ENCODE data around the gene PTPRC.

PTPRC gene

DNA sequence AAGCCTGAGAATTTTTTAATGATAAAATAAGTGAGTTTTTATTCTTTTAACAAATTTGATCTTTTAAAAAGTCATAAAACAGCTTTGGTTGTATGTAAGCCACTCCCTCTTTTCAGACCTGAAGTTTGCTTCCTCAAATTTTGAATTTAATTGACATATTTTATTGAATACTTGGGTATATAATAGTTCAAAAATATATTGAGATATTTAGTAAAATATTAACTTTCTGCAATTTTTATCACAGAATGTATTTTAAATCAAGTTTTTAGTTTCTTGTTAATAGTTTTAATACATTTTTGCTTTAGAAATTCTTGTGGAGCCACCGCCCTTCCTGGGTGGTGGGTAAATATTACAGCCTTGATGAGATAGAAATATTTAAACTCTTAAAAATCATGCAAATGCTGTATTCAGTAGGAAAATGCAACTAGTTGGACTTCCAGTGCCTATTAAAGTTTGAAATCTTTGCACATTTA, 867 bp downstream of the PTPRC start:
- TF ChIP-seq YY1 (IDR thresholded peaks at IDR 0.05; ENCODE audit: insufficient read depth, insufficient read length) (no peak), ZNF274 (IDR thresholded peaks at IDR 0.05; ENCODE audit: low read depth, low read length) (no peak), SUZ12 (IDR thresholded peaks at IDR 0.05; ENCODE audit: extremely low read depth, insufficient read depth, insufficient read length) (no peak)
- no peak for DNase-seq (ENCODE audit: low read depth, low spot score)
- Histone ChIP-seq H3K9me3 (ENCODE audit: insufficient read depth, low read length) (no peaks in the 10 kb centered on the region), H3K27me3 (ENCODE audit: insufficient read depth, insufficient read length) (no peaks in the 10 kb centered on the region), H3K9ac (ENCODE audit: insufficient read length, low read depth) (no peak overlapping the region), H3K36me3 (ENCODE audit: insufficient read depth, insufficient read length, low read length) (no peaks in the 10 kb centered on the region), H3K4me1 (ENCODE audit: insufficient read depth, insufficient read length) (no peaks in the 10 kb centered on the region), H3K4me3 (ENCODE audit: insufficient read length, low read depth) (no peak overlapping the region)

DNA sequence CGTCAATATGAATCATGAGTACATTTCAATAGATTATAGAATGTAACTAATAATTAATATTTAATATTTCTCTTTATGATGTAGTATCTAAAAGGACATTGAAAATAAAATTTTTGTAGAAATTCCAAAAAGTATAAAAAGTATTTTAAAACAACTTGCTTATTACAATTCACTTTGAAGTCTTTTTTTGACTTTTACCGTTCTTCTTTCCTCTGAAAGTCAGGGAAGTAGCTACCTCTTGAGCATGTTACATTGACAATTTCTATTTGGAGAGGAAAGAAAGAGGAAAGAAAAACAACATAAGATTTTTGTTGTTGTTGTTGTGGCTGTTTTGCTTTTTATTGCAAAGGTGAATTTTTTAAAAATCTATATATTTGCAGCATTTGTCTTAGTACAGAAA, 1.3 kb downstream of the PTPRC start:
- H3K9ac ChIP-seq (ENCODE audit: insufficient read length, low read depth), result no peak overlapping the region
- H3K4me1 ChIP-seq (ENCODE audit: insufficient read depth, insufficient read length), result no peaks in the 10 kb centered on the region
- no peak for DNase-seq (ENCODE audit: low read depth, low spot score)
- no peak overlapping the region for H3K4me3 ChIP-seq (ENCODE audit: insufficient read length, low read depth)
- H3K27me3 ChIP-seq (ENCODE audit: insufficient read depth, insufficient read length), result no peaks in the 10 kb centered on the region
- no peak for TF ChIP-seq SUZ12 (IDR thresholded peaks at IDR 0.05; ENCODE audit: extremely low read depth, insufficient read depth, insufficient read length)
- H3K9me3 ChIP-seq (ENCODE audit: insufficient read depth, low read length), result no peaks in the 10 kb centered on the region
- H3K36me3 ChIP-seq (ENCODE audit: insufficient read depth, insufficient read length, low read length), result no peaks in the 10 kb centered on the region

DNA sequence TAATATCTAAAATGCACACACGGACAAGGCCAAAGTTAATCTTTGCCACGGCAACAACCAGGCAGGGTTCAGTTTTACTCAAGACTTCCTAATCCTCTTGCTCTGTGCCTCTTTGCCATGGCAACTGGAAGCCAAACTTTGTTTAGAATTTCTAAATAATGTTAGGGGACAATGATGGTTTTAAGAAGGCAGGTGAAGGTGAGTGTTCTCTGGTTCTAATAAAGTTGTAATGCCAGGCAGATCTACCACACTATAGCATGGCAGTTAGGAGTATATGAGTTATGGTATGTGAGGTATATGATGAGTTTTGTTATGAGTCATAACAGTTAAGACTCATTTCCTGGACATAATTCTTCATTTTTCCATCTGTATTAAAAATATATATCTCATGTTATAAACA, 2.7 kb downstream of the PTPRC start:
- Histone ChIP-seq H3K4me1 (ENCODE audit: insufficient read depth, insufficient read length) (no peaks in the 10 kb centered on the region), H3K9ac (ENCODE audit: insufficient read length, low read depth) (no peak overlapping the region), H3K9me3 (ENCODE audit: insufficient read depth, low read length) (no peaks in the 10 kb centered on the region), H3K36me3 (ENCODE audit: insufficient read depth, insufficient read length, low read length) (no peaks in the 10 kb centered on the region), H3K4me3 (ENCODE audit: insufficient read length, low read depth) (no peak overlapping the region), H3K27me3 (ENCODE audit: insufficient read depth, insufficient read length) (no peaks in the 10 kb centered on the region)
- TF ChIP-seq SUZ12 (IDR thresholded peaks at IDR 0.05; ENCODE audit: extremely low read depth, insufficient read depth, insufficient read length) (no peak), ZNF274 (IDR thresholded peaks at IDR 0.05; ENCODE audit: low read depth, low read length) (no peak), YY1 (IDR thresholded peaks at IDR 0.05; ENCODE audit: insufficient read depth, insufficient read length) (no peak)
- DNase-seq (ENCODE audit: low read depth, low spot score), result no peak

DNA sequence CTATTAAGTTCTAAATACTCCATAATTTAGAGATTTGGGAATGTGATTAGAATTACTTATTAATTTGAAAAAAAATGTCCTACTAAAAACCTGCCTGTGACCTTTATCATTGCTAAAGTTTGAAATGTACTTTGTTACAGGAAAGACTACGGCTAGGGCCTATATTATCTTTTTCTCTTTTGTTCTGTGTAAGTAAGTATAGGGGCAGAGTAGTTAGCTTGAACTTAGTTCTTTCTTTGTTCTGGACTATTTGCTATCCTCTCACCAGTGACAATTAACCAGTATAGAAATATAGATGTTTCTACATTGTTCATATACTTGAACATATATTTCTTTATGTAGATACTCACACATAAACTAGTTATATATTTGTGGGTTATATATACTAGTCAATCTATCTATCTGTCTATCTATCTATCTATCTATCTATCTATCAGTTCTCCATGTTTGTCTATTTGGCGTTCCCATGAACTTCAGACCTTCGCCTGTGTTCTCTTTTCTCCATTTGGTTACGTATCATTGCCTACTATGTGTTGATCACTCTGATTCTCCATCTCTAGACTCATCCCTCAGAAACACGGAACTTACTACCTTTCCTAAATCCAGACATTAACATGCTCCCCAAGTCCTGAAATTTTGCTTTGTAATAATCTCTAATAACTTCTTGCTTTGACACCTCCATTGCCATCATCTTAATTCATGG, 3.3 kb downstream of the PTPRC start:
- H3K27me3 ChIP-seq (ENCODE audit: insufficient read depth, insufficient read length), result no peaks in the 10 kb centered on the region
- no peaks in the 10 kb centered on the region for H3K9me3 ChIP-seq (ENCODE audit: insufficient read depth, low read length)
- no peaks in the 10 kb centered on the region for H3K36me3 ChIP-seq (ENCODE audit: insufficient read depth, insufficient read length, low read length)
- no peak for TF ChIP-seq YY1 (IDR thresholded peaks at IDR 0.05; ENCODE audit: insufficient read depth, insufficient read length)
- TF ChIP-seq ZNF274 (IDR thresholded peaks at IDR 0.05; ENCODE audit: low read depth, low read length), result no peak
- no peak for TF ChIP-seq SUZ12 (IDR thresholded peaks at IDR 0.05; ENCODE audit: extremely low read depth, insufficient read depth, insufficient read length)
- DNase-seq (ENCODE audit: low read depth, low spot score), result no peak
- H3K4me1 ChIP-seq (ENCODE audit: insufficient read depth, insufficient read length), result no peaks in the 10 kb centered on the region
- H3K9ac ChIP-seq (ENCODE audit: insufficient read length, low read depth), result no peak overlapping the region
- no peak overlapping the region for H3K4me3 ChIP-seq (ENCODE audit: insufficient read length, low read depth)

DNA sequence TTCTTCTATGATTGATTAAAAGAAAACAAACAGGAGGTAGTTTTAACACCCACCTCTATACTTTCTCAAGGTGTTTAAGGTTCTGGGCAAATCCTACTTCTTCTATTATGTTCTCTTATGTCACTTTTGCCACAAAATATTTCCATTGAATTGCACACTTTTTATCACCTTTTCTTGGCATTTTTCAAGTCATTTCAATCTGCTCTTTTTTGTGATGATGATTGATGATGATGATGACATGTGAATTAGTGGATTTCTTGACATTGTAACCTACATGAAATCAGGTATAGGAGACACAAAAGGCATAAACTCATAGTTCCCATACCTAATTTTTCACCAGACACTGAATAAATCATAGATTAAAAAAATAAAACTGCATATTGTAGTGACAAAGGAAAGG, 4.1 kb downstream of the PTPRC start:
- no peak overlapping the region for H3K9ac ChIP-seq (ENCODE audit: insufficient read length, low read depth)
- H3K9me3 ChIP-seq (ENCODE audit: insufficient read depth, low read length), result no peaks in the 10 kb centered on the region
- DNase-seq (ENCODE audit: low read depth, low spot score), result no peak
- no peaks in the 10 kb centered on the region for H3K27me3 ChIP-seq (ENCODE audit: insufficient read depth, insufficient read length)
- H3K36me3 ChIP-seq (ENCODE audit: insufficient read depth, insufficient read length, low read length), result no peaks in the 10 kb centered on the region
- no peaks in the 10 kb centered on the region for H3K4me1 ChIP-seq (ENCODE audit: insufficient read depth, insufficient read length)
- H3K4me3 ChIP-seq (ENCODE audit: insufficient read length, low read depth), result no peak overlapping the region
- TF ChIP-seq ZNF274 (IDR thresholded peaks at IDR 0.05; ENCODE audit: low read depth, low read length) (no peak), SUZ12 (IDR thresholded peaks at IDR 0.05; ENCODE audit: extremely low read depth, insufficient read depth, insufficient read length) (no peak), YY1 (IDR thresholded peaks at IDR 0.05; ENCODE audit: insufficient read depth, insufficient read length) (no peak)

DNA sequence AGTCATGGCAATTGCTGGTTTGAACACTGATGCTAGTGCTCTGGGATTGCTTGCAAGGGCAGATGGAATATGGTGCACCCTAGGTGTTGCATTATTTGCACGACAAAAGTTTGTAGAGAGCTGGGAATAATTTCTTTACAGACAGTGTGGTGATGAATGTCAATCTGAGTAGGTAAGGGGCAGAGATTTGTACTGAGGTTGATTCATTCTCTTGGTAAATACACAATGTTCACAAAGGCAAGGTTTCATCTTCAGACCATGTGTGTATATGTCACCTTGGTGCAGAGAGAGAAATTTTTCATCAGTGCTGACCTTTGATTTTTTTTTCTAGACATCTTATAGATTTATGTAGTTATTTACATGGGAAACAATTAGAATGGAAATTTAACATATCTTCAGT, 5.0 kb downstream of the PTPRC start:
- H3K27me3 ChIP-seq (ENCODE audit: insufficient read depth, insufficient read length), result no peaks in the 10 kb centered on the region
- H3K9ac ChIP-seq (ENCODE audit: insufficient read length, low read depth), result no peak overlapping the region
- no peak overlapping the region for H3K4me3 ChIP-seq (ENCODE audit: insufficient read length, low read depth)
- TF ChIP-seq YY1 (IDR thresholded peaks at IDR 0.05; ENCODE audit: insufficient read depth, insufficient read length) (no peak), ZNF274 (IDR thresholded peaks at IDR 0.05; ENCODE audit: low read depth, low read length) (no peak), SUZ12 (IDR thresholded peaks at IDR 0.05; ENCODE audit: extremely low read depth, insufficient read depth, insufficient read length) (no peak)
- no peak for DNase-seq (ENCODE audit: low read depth, low spot score)
- no peaks in the 10 kb centered on the region for H3K36me3 ChIP-seq (ENCODE audit: insufficient read depth, insufficient read length, low read length)
- no peaks in the 10 kb centered on the region for H3K9me3 ChIP-seq (ENCODE audit: insufficient read depth, low read length)
- H3K4me1 ChIP-seq (ENCODE audit: insufficient read depth, insufficient read length), result no peaks in the 10 kb centered on the region

DNA sequence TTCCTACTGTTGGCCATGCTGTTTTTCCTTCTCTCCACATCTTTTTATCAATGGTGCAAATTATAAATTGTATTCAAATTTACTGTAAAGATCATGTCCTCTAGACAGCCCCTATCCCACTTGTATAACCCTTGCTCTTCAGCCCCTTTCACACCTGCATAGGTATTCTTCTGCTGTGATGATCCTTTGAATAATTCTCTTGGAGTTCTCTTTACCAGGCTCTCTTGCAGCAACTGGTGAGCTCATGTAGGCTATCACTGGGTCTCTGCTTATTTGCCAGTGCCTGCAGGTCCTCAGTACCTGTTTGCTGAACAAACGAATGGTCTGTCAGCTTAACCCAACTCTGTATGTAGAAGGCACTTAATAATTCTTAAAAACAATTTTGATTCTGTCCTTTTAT, 8.2 kb downstream of the PTPRC start:
- H3K9me3 ChIP-seq (ENCODE audit: insufficient read depth, low read length), result no peaks in the 10 kb centered on the region
- TF ChIP-seq ZNF274 (IDR thresholded peaks at IDR 0.05; ENCODE audit: low read depth, low read length) (no peak), SUZ12 (IDR thresholded peaks at IDR 0.05; ENCODE audit: extremely low read depth, insufficient read depth, insufficient read length) (no peak), YY1 (IDR thresholded peaks at IDR 0.05; ENCODE audit: insufficient read depth, insufficient read length) (no peak)
- no peak overlapping the region for H3K9ac ChIP-seq (ENCODE audit: insufficient read length, low read depth)
- no peaks in the 10 kb centered on the region for H3K27me3 ChIP-seq (ENCODE audit: insufficient read depth, insufficient read length)
- H3K4me3 ChIP-seq (ENCODE audit: insufficient read length, low read depth), result no peak overlapping the region
- H3K4me1 ChIP-seq (ENCODE audit: insufficient read depth, insufficient read length), result no peaks in the 10 kb centered on the region
- no peak for DNase-seq (ENCODE audit: low read depth, low spot score)
- no peaks in the 10 kb centered on the region for H3K36me3 ChIP-seq (ENCODE audit: insufficient read depth, insufficient read length, low read length)
